ENCODE data around the gene EFNA4.

The EFNA4 gene

GRCh38 chr1:155034318-155035208 is 29.0 kb upstream of the EFNA4 start:
- no peak for DNase-seq

GRCh38 chr1:155035936-155036335 is 27.6 kb upstream of the EFNA4 start:
- DNase-seq, result no peak

GRCh38 chr1:155037043-155037442 is 26.5 kb upstream of the EFNA4 start:
- DNase-seq, result no peak

GRCh38 chr1:155037851-155038441 is 25.6 kb upstream of the EFNA4 start:
- no peak for DNase-seq

GRCh38 chr1:155038602-155039307 is 24.8 kb upstream of the EFNA4 start:
- no peak for DNase-seq

GRCh38 chr1:155039308-155039669 is 24.3 kb upstream of the EFNA4 start:
- no peak for DNase-seq

GRCh38 chr1:155040358-155041093 is 23.0 kb upstream of the EFNA4 start:
- DNase-seq, result no peak

GRCh38 chr1:155042789-155043188 is 20.8 kb upstream of the EFNA4 start:
- no peak for DNase-seq

- DNase-seq, result no peak
These were observed 20.2 kb upstream of the EFNA4 start for GRCh38 chr1:155043301-155043702.

GRCh38 chr1:155043793-155044192 is 19.7 kb upstream of the EFNA4 start:
- DNase-seq, result no peak

- DNase-seq, result no peak
These were observed 19.2 kb upstream of the EFNA4 start for GRCh38 chr1:155044365-155044764.

- DNase-seq, result peak in 1 of 2 donors; percentile 48
These were observed 18.5 kb upstream of the EFNA4 start for GRCh38 chr1:155044812-155045657.

GRCh38 chr1:155048449-155049334 is 14.8 kb upstream of the EFNA4 start:
- no peak for DNase-seq

GRCh38 chr1:155049651-155050559 is 13.6 kb upstream of the EFNA4 start:
- DNase-seq, result no peak

- DNase-seq, result peak; percentile 82 to 84
These were observed 12.8 kb upstream of the EFNA4 start, which contains the start of gene ADAM15 for GRCh38 chr1:155050560-155051341. Gene ADAM15, plus strand, starts transcription at chr1:155051316. Its CDS starts 71 bp downstream, at chr1:155051387.

- no peak for DNase-seq
These were observed 12.2 kb upstream of the EFNA4 start for GRCh38 chr1:155051342-155051776.

GRCh38 chr1:155051777-155052398 is 11.7 kb upstream of the EFNA4 start:
- DNase-seq, result peak in 1 of 2 donors; percentile 34

Data from stimulated activated CD4-positive, alpha-beta T cell treated with anti-CD3 and anti-CD28 coated beads, Interleukin-2, amount 100 ng/mL, for 48 hours (primary cell).